Measurements from ENCODE around the gene GDF10. TPM values are rescaled to one million over a fixed set of nuclear protein-coding genes. Genes with fewer than 3 reads are reported as not detected.

Gene GDF10
- total and polyA plus RNA-seq, 2 of the 8 experiments (the other 6 are each of a cell fraction or from before 2014, with no cell fraction given): 0.19 to 0.32 TPM

GRCh38 chr10:47311932-47312662, 12.1 kb downstream of the GDF10 start (continued):
- TF ChIP-seq CTCF (IDR thresholded peaks at IDR 0.05; ENCODE audit: control extremely low read depth in 1 of 3, insufficient read depth in 1 of 3, low read depth in 1 of 3, low read length in 3 of 3): peak; percentile 86 to 96 (median 95)
